Choroid plexus epithelial cell (primary cell): Measurements from ENCODE around the gene HIVEP2.
A peak's percentile ranks its signal among the peaks of the same experiment; 100 is the strongest.

Source experiments
- DNase-seq: peaks from one replicate; pipeline ENCODE4 v3.0.0-alpha.2; 2010; ENCODE audit warnings: low read depth
- H3K4me3 ChIP-seq: 2 replicates; pipeline ENCODE4 v1.5.1; 2011; ENCODE audit warnings: low read depth, mild to moderate bottlenecking, control low read depth, low read length, moderate library complexity
- CTCF ChIP-seq: conservative IDR thresholded peaks from 2 replicates; pipeline ENCODE4 v1.5.1; 2011; ENCODE audit warnings: low read depth, mild to moderate bottlenecking, control low read depth, inconsistent platforms, low read length, moderate library complexity

Gene HIVEP2

GRCh38 chr6:142944124-142945048, 590 bp downstream of the HIVEP2 start:
- TF ChIP-seq CTCF, result no peak
- peak overlapping the region; percentile 96 for H3K4me3 ChIP-seq
- peak; percentile 96 for DNase-seq

GRCh38 chr6:142943711-142944123, 1.3 kb downstream of the HIVEP2 start:
- peak overlapping the region; percentile 96 for H3K4me3 ChIP-seq
- DNase-seq, result peak; percentile 75
- TF ChIP-seq CTCF, result no peak

GRCh38 chr6:142942805-142943227, 2.2 kb downstream of the HIVEP2 start:
- peak; percentile 75 for DNase-seq
- TF ChIP-seq CTCF, result peak; percentile 39
- no peak overlapping the region for H3K4me3 ChIP-seq

- H3K4me3 ChIP-seq, result no peak overlapping the region
- TF ChIP-seq CTCF, result no peak
Measured at GRCh38 chr6:142942238-142942637, 2.7 kb downstream of the HIVEP2 start.

GRCh38 chr6:142941018-142941417, 4.0 kb downstream of the HIVEP2 start:
- H3K4me3 ChIP-seq, result no peak overlapping the region
- TF ChIP-seq CTCF, result no peak
- DNase-seq, result no peak

More at GRCh38 chr6:142942238-142942637, 2.7 kb downstream of the HIVEP2 start:
- DNase-seq, result peak; percentile 22

- DNase-seq, result peak; percentile 66
- no peak overlapping the region for H3K4me3 ChIP-seq
- no peak for TF ChIP-seq CTCF
Measured at GRCh38 chr6:142940487-142940886, 4.5 kb downstream of the HIVEP2 start.

GRCh38 chr6:142938510-142938909, 6.5 kb downstream of the HIVEP2 start:
- no peak for TF ChIP-seq CTCF
- DNase-seq, result no peak
- no peak overlapping the region for H3K4me3 ChIP-seq
